Tibial artery (tissue), 4 donors: ENCODE measurements around the gene ALPI.

Source experiments
- DNase-seq, 2 donors: peaks; one replicate each; pipeline ENCODE4 v3.0.0-alpha.2; 2019
- H3K27ac ChIP-seq, 2 donors: fragments of 200-600 bp; sonication (generic) in 1 of 2; 1 replicate in 1 of 2; 2 replicates in 1 of 2; pipeline ENCODE4 v1.5.1; 2018 to 2019; ENCODE audit warnings: mild to moderate bottlenecking in 1 of 2
- H3K27me3 ChIP-seq, 2 donors: fragments of 200-600 bp; sonication (generic) in 1 of 2; one replicate each; pipeline versions ENCODE4 v1.5.1 to v1.6.0; 2016 to 2019
- H3K36me3 ChIP-seq, 3 donors: fragments of 200-600 bp; sonication (generic) in 2 of 3; one replicate each; pipeline ENCODE4 v1.5.1; 2016 to 2019; ENCODE audit warnings: mild to moderate bottlenecking in 2 of 3
- H3K4me1 ChIP-seq, 4 donors: fragments of 200-600 bp; sonication (generic) in 2 of 4; 1 replicate in 3 of 4; 2 replicates in 1 of 4; pipeline ENCODE4 v1.5.1; 2016 to 2019
- H3K4me3 ChIP-seq, 2 donors: fragments of 200-600 bp; sonication (generic) in 1 of 2; 1 replicate in 1 of 2; 2 replicates in 1 of 2; pipeline ENCODE4 v1.5.1; 2018 to 2019; ENCODE audit warnings: mild to moderate bottlenecking in 2 of 2
- H3K9me3 ChIP-seq, 3 donors: fragments of 200-600 bp; sonication (generic) in 1 of 3; one replicate each; pipeline ENCODE4 v1.5.1; 2016 to 2019
- CTCF ChIP-seq, 2 experiments: fragments of 200-600 bp in 1 of 2; fragments of 450-650 bp in 1 of 2; IDR thresholded peaks; one replicate each; pipeline ENCODE4 v1.5.1; 2017 to 2019; ENCODE audit warnings: antibody characterized with exemption in 2 of 2, mild to moderate bottlenecking in 1 of 2, moderate library complexity in 1 of 2
- intact Hi-C: fragments of 100-400 bp; cut with DNase I; formaldehyde crosslinking; loops from one replicate; pipeline ENCODE4 v1.15.0; 2023; ENCODE audit warnings: low total_unique reads

Gene ALPI

GRCh38 chr2:232485757-232486557 lies 30.0 kb downstream of the ALPI start:
- intact Hi-C loops, result no loop called here
- Histone ChIP-seq H3K4me3 (no peak overlapping the region), H3K9me3 (no peaks in the 10 kb centered on the region), H3K27me3 (peaks cover 0 to 95% of the 10 kb centered on the region in 2 donors), H3K27ac (no peak overlapping the region), H3K36me3 (no peaks in the 10 kb centered on the region), H3K4me1 (peaks cover 0 to 25% (median 15%) of the 10 kb centered on the region in 4 donors)
- DNase-seq, result peak in 1 of 2 donors; percentile 58
- no peak for TF ChIP-seq CTCF (IDR thresholded peaks at IDR 0.05)

GRCh38 chr2:232486558-232487384 lies 30.8 kb downstream of the ALPI start:
- peaks cover 0 to 25% (median 15%) of the 10 kb centered on the region in 4 donors for H3K4me1 ChIP-seq
- intact Hi-C loops, result no loop called here
- TF ChIP-seq CTCF (IDR thresholded peaks at IDR 0.05), result no peak
- no peaks in the 10 kb centered on the region for H3K9me3 ChIP-seq
- no peaks in the 10 kb centered on the region for H3K36me3 ChIP-seq
- H3K27ac ChIP-seq, result no peak overlapping the region
- peaks cover 0 to 91% of the 10 kb centered on the region in 2 donors for H3K27me3 ChIP-seq
- DNase-seq, result peak in 1 of 2 donors; percentile 52
- peak overlapping the region in 1 of 2 donors; percentile 26 for H3K4me3 ChIP-seq

- intact Hi-C loops, result no loop called here
Observed at GRCh38 chr2:232487385-232488096, 31.6 kb downstream of the ALPI start, which contains the start of gene ECEL1. TSS of gene ECEL1 (minus strand) at chr2:232487834. CDS start at chr2:232486653, 1,181 bp downstream.

GRCh38 chr2:232488097-232488711 lies 32.3 kb downstream of the ALPI start:
- no peak overlapping the region for H3K4me3 ChIP-seq

More at GRCh38 chr2:232487385-232488096, 31.6 kb downstream of the ALPI start, which contains the start of gene ECEL1:
- H3K9me3 ChIP-seq, result no peaks in the 10 kb centered on the region
- H3K27me3 ChIP-seq, result peaks cover 0 to 84% of the 10 kb centered on the region in 2 donors
- H3K36me3 ChIP-seq, result no peaks in the 10 kb centered on the region
- peaks cover 0 to 25% (median 15%) of the 10 kb centered on the region in 4 donors for H3K4me1 ChIP-seq
- TF ChIP-seq CTCF (IDR thresholded peaks at IDR 0.05), result no peak
- no peak within 1 kb of the TSS for H3K27ac ChIP-seq
- peak within 1 kb of the TSS in 1 of 2 donors; percentile 26 for H3K4me3 ChIP-seq
- peak in 1 of 2 donors; percentile 37 for DNase-seq

More at GRCh38 chr2:232488097-232488711, 32.3 kb downstream of the ALPI start:
- H3K4me1 ChIP-seq, result peaks cover 0 to 25% (median 15%) of the 10 kb centered on the region in 4 donors
- intact Hi-C loops, result no loop called here
- peaks cover 0 to 77% of the 10 kb centered on the region in 2 donors for H3K27me3 ChIP-seq
- no peak overlapping the region for H3K27ac ChIP-seq
- no peak for TF ChIP-seq CTCF (IDR thresholded peaks at IDR 0.05)
- no peaks in the 10 kb centered on the region for H3K9me3 ChIP-seq
- no peaks in the 10 kb centered on the region for H3K36me3 ChIP-seq
- no peak for DNase-seq
